Left ventricle myocardium superior (tissue), 1 donor: ENCODE results near the gene ERRFI1. TPM values are rescaled to one million over a fixed set of nuclear protein-coding genes. Genes with fewer than 3 reads are reported as not detected.
A peak's percentile ranks its signal among the peaks of the same experiment; 100 is the strongest.

Experiments used
- ATAC-seq: fragments of 200-7000 bp; cut with Tn5 transposase; one replicate; pipeline ENCODE4 v1.9.1; 2020; ENCODE audit warnings: mild to moderate bottlenecking, moderate library complexity
- DNase-seq: peaks from one replicate; pipeline ENCODE4 v3.0.0-alpha.2; 2020
- intact Hi-C: fragments of 100-400 bp; cut with micrococcal nuclease; formaldehyde crosslinking; loops from one replicate; pipeline ENCODE4 v1.11.0; 2022
- total RNA-seq: library from RNA; stranded (reverse); fragmentation: NEBNext Ultra II Directional; extraction: Animal tissue kit (Norgen Biotek cat#: 25700); gene quantifications from one replicate; pipeline ENCODE4 v1.2.1, GENCODE V29; 2021
- donor health status: DM: no; HTN: yes; CAD: no; lungs with severe emphysema.

The ERRFI1 gene
- total RNA-seq, 1 donor from 2014 or later: 10.2 TPM

- intact Hi-C loops: no loop called here
- ATAC-seq (peak; percentile 95), DNase-seq (no peak)
Observed at GRCh38 chr1:8047686-8048445, 21.8 kb upstream of the ERRFI1 start.

- ATAC-seq (peak; percentile 88), DNase-seq (no peak)
- intact Hi-C loops: no loop called here
Observed at GRCh38 chr1:8047112-8047511, 21.0 kb upstream of the ERRFI1 start.

GRCh38 chr1:8046391-8046790, 20.3 kb upstream of the ERRFI1 start:
- DNase-seq (no peak), ATAC-seq (no peak)
- intact Hi-C loops: no loop called here

- ATAC-seq: no peak
Observed at GRCh38 chr1:8043621-8044020, 17.5 kb upstream of the ERRFI1 start.

GRCh38 chr1:8042134-8042533, 16.0 kb upstream of the ERRFI1 start:
- DNase-seq: no peak
- no peak for ATAC-seq
- intact Hi-C loops: no loop called here

More at GRCh38 chr1:8043621-8044020, 17.5 kb upstream of the ERRFI1 start:
- intact Hi-C loops: no loop called here
- DNase-seq: no peak

GRCh38 chr1:8040586-8040985, 14.5 kb upstream of the ERRFI1 start:
- peak; percentile 59 for DNase-seq
- intact Hi-C loops: no loop called here
- peak; percentile 85 for ATAC-seq

GRCh38 chr1:8039071-8039470, 13.0 kb upstream of the ERRFI1 start:
- intact Hi-C loops: no loop called here
- DNase-seq (no peak), ATAC-seq (no peak)

- intact Hi-C loops: no loop called here
- no peak for DNase-seq
- no peak for ATAC-seq
Observed at GRCh38 chr1:8035289-8035688, 9.2 kb upstream of the ERRFI1 start.

GRCh38 chr1:8033322-8033721, 7.2 kb upstream of the ERRFI1 start:
- intact Hi-C loops: no loop called here

GRCh38 chr1:8032366-8032910, 6.3 kb upstream of the ERRFI1 start:
- DNase-seq: no peak
- no peak for ATAC-seq
- intact Hi-C loops: no loop called here

More at GRCh38 chr1:8033322-8033721, 7.2 kb upstream of the ERRFI1 start:
- ATAC-seq (no peak), DNase-seq (no peak)

- DNase-seq: no peak
- no peak for ATAC-seq
- intact Hi-C loops: no loop called here
Observed at GRCh38 chr1:8031176-8031785, 5.2 kb upstream of the ERRFI1 start.

GRCh38 chr1:8028571-8028910, 2.4 kb upstream of the ERRFI1 start:
- intact Hi-C loops: loop anchor here (10.0 kb wide), 1 partner anchor 286 kb away; the partner anchor contains the start of gene SLC45A1

GRCh38 chr1:8027748-8028570, 1.9 kb upstream of the ERRFI1 start:
- no peak for ATAC-seq
- DNase-seq: no peak
- intact Hi-C loops: loop anchor here (10.0 kb wide), 1 partner anchor 287 kb away; the partner anchor contains the start of gene SLC45A1

More at GRCh38 chr1:8028571-8028910, 2.4 kb upstream of the ERRFI1 start:
- ATAC-seq (no peak), DNase-seq (no peak)

- intact Hi-C loops: loop anchor here (10.0 kb wide), 1 partner anchor 288 kb away; the partner anchor contains the start of gene SLC45A1
- DNase-seq (peak; percentile 47), ATAC-seq (no peak)
Observed at GRCh38 chr1:8026976-8027747, 1.1 kb upstream of the ERRFI1 start.

GRCh38 chr1:8025671-8026144, 401 bp downstream of the ERRFI1 start:
- intact Hi-C loops: loop anchor here (10.0 kb wide), 1 partner anchor 289 kb away; the partner anchor contains the start of gene SLC45A1
- ATAC-seq (no peak), DNase-seq (no peak)

- peak; percentile 42 for DNase-seq
- no peak for ATAC-seq
- intact Hi-C loops: loop anchor here (10.0 kb wide), 1 partner anchor 290 kb away; the partner anchor contains the start of gene SLC45A1
Observed at GRCh38 chr1:8025061-8025670, 943 bp downstream of the ERRFI1 start.

GRCh38 chr1:8024329-8024728, 1.8 kb downstream of the ERRFI1 start:
- DNase-seq (no peak), ATAC-seq (no peak)
- intact Hi-C loops: loop anchor here (10.0 kb wide), 1 partner anchor 290 kb away; the partner anchor contains the start of gene SLC45A1

GRCh38 chr1:8023995-8024313, 2.2 kb downstream of the ERRFI1 start:
- intact Hi-C loops: loop anchor here (10.0 kb wide), 1 partner anchor 291 kb away; the partner anchor contains the start of gene SLC45A1
- DNase-seq (no peak), ATAC-seq (no peak)
